Nephron progenitor cell (in vitro differentiated cells): Measurements from ENCODE around the gene UBE2E2.

Experiments used
- DNase-seq: peaks from one replicate; pipeline ENCODE4 v3.0.0; 2021
- H3K27ac Mint-ChIP-seq: 2 replicates; pipeline ENCODE4 v1.8.0; 2021; ENCODE audit warnings: mild to moderate bottlenecking, moderate library complexity, mixed read lengths
- H3K27me3 Mint-ChIP-seq: 2 replicates; pipeline ENCODE4 v1.8.0; 2021; ENCODE audit warnings: mild to moderate bottlenecking, low read depth, mixed read lengths; ENCODE audit not compliant: poor library complexity
- H3K36me3 Mint-ChIP-seq: 2 replicates; pipeline ENCODE4 v1.8.0; 2021; ENCODE audit warnings: low read depth, mixed read lengths
- H3K4me1 Mint-ChIP-seq: 2 replicates; pipeline ENCODE4 v1.8.0; 2021; ENCODE audit warnings: mixed read lengths
- H3K4me3 Mint-ChIP-seq: 2 replicates; pipeline ENCODE4 v1.8.0; 2021; ENCODE audit warnings: mild to moderate bottlenecking, moderate library complexity, mixed read lengths
- H3K9me3 Mint-ChIP-seq: 2 replicates; pipeline ENCODE4 v1.8.0; 2021; ENCODE audit warnings: mild to moderate bottlenecking, moderate library complexity, mixed read lengths
- TF ChIP-seq, protein P1 (sequence below): fragments of 200-600 bp; sonication (generic); IDR thresholded peaks from 2 replicates; pipeline ENCODE4 v1.5.0; 2021; ENCODE audit warnings: antibody characterized with exemption

The UBE2E2 gene

DNA sequence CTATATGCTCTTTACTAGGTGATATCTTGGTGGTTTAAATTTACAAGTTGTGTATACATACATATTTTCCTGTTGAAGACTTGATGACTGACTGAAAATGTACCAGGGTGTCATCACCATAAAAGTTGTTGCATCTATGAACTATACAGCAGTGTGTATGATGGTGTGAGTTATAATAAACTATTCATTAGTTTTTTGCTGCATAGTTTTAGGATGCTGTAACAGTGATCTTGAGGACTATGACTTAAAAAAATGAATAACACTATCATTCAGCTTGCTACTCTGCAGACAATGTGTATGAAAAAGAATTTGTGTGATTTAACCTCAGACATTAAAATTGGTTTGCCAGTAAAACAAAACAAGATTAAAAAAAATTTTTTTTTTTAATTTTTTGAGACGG is 49.0 kb downstream of the UBE2E2 start:
- H3K27me3 Mint-ChIP-seq: no peaks in the 10 kb centered on the region
- no peak overlapping the region for H3K27ac Mint-ChIP-seq
- H3K4me3 Mint-ChIP-seq: no peak overlapping the region
- no peak for DNase-seq
- no peaks in the 10 kb centered on the region for H3K4me1 Mint-ChIP-seq
- TF ChIP-seq, protein P1, sequence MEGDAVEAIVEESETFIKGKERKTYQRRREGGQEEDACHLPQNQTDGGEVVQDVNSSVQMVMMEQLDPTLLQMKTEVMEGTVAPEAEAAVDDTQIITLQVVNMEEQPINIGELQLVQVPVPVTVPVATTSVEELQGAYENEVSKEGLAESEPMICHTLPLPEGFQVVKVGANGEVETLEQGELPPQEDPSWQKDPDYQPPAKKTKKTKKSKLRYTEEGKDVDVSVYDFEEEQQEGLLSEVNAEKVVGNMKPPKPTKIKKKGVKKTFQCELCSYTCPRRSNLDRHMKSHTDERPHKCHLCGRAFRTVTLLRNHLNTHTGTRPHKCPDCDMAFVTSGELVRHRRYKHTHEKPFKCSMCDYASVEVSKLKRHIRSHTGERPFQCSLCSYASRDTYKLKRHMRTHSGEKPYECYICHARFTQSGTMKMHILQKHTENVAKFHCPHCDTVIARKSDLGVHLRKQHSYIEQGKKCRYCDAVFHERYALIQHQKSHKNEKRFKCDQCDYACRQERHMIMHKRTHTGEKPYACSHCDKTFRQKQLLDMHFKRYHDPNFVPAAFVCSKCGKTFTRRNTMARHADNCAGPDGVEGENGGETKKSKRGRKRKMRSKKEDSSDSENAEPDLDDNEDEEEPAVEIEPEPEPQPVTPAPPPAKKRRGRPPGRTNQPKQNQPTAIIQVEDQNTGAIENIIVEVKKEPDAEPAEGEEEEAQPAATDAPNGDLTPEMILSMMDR: no peak
- H3K9me3 Mint-ChIP-seq: no peaks in the 10 kb centered on the region
- H3K36me3 Mint-ChIP-seq: no peaks in the 10 kb centered on the region

DNA sequence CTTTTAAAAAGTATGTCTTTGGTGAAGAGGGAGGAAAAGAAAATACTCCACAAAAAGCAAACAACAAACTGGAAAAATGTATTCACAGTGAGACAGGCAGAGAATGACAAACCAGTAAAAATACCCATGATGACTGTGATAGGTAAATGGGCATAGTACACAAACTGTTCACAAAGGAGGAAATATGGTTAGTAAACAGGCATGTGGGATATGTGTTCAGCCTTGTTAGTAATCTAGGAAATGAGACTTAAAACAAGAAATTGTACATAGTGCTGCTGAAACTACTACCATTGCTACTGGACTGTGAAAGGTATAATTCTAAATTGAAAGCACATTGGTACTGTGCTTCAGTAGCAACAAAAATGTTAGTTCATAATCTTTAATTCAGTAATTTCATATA is 50.1 kb downstream of the UBE2E2 start:
- Mint-ChIP-seq H3K27me3 (no peaks in the 10 kb centered on the region), H3K27ac (no peak overlapping the region), H3K9me3 (no peaks in the 10 kb centered on the region), H3K4me1 (no peaks in the 10 kb centered on the region), H3K36me3 (peaks cover 5% of the 10 kb centered on the region), H3K4me3 (no peak overlapping the region)
- DNase-seq: no peak
- TF ChIP-seq, protein P1: no peak

DNA sequence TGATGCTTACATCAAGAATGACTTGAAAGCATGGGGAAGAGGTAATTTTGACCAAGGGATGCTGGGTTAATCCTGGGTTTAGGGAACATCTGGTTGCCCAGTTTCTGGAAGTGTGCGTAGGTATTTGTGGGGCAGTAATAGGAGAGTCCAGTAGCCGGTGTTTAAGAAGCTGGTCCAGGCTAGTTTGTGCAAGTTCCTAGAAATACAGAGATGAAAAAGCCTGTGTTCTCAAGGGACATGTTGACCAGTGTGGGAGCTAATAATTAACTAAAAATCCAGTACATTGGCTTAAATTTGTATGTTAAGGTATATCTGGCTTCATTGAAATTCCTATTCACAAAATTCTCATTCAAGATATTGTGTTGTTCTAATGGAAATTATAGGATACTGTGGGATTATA is 51.2 kb downstream of the UBE2E2 start:
- no peak for DNase-seq
- H3K36me3 Mint-ChIP-seq: peaks cover 5% of the 10 kb centered on the region
- no peaks in the 10 kb centered on the region for H3K27me3 Mint-ChIP-seq
- no peaks in the 10 kb centered on the region for H3K4me1 Mint-ChIP-seq
- no peak overlapping the region for H3K4me3 Mint-ChIP-seq
- TF ChIP-seq, protein P1: no peak
- peak overlapping the region; percentile 3 for H3K27ac Mint-ChIP-seq
- no peaks in the 10 kb centered on the region for H3K9me3 Mint-ChIP-seq

DNA sequence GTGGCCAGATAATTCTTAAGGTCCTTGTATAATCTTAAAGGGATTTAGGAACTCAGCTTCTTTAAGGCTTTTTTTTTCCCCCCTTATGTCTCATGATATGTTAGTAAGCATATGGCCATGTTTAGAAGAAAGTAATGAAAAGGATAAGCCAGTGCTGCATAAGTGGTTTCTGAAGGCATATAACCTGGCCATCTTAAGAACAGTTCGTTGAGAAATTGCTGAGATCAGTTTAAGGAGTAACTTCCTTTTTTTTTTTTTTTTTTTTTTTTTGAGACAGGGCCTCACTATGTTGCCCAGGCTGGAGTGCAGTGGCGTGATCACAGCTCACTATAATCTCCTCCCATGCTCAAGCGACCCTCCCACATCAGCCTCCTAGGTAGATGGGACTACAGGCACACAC is 51.7 kb downstream of the UBE2E2 start:
- no peaks in the 10 kb centered on the region for H3K4me1 Mint-ChIP-seq
- no peak for DNase-seq

DNA sequence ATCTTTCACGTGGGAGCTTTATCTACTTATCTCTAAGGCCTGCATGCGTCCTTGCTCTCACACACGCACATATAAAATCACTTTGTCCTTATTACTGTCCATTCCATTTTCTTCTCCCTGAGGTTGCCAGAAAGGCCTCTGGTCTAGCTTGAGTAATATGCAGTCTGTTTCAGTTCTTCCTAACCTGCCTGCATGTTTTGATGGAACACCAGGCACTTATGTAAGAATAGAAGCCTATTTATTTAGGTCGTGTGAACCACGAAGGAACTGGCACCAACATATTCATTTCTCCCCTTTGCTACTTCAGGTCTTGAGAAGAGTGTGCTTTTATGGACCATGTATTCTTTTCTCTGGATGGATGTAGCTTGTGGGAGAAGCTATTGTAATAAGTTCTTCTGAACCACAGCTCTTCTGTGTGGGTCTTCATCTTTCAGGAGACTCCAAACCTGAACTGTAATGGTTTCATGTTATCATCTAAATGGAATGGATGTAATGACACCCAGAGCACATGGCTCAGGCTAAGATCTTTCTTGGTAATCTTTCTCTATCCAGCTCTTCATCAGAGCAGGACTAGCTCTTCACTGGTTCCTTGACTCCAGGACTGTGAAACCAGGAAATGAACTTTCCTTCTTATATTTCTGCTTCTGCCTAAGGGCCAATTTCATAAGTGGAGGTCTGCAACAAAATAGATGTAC is 53.8 kb downstream of the UBE2E2 start:
- Mint-ChIP-seq H3K36me3 (peaks cover 5% of the 10 kb centered on the region), H3K4me3 (no peak overlapping the region), H3K27me3 (no peaks in the 10 kb centered on the region), H3K9me3 (no peaks in the 10 kb centered on the region), H3K27ac (peak overlapping the region; percentile 23), H3K4me1 (no peaks in the 10 kb centered on the region)
- TF ChIP-seq, protein P1: no peak
- DNase-seq: no peak

More for the DNA sequence above, 51.7 kb downstream of the UBE2E2 start:
- no peaks in the 10 kb centered on the region for H3K27me3 Mint-ChIP-seq
- H3K9me3 Mint-ChIP-seq: no peaks in the 10 kb centered on the region
- TF ChIP-seq, protein P1: no peak
- H3K4me3 Mint-ChIP-seq: no peak overlapping the region
- peaks cover 5% of the 10 kb centered on the region for H3K36me3 Mint-ChIP-seq
- no peak overlapping the region for H3K27ac Mint-ChIP-seq

DNA sequence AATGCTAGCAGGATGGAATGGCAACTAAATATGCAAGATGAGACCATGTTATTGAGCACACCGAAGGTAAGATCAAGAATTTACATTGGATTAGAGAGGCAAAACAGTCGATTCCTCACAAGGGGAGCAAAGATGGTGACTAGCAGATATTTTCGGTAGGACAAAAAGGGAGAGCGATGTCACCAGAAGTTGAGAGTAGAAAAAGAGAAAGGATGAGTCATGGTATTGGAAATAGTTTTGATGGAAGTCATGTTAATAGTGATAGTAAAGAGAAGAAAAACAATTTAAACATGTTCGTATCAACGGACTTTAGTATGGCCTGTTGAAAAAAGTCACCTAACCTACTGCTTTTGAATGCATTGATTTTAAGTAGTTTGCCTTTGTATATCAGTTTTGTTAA is 55.0 kb downstream of the UBE2E2 start:
- H3K27ac Mint-ChIP-seq: no peak overlapping the region
- TF ChIP-seq, protein P1: no peak
- no peak for DNase-seq
- no peaks in the 10 kb centered on the region for H3K27me3 Mint-ChIP-seq
- H3K36me3 Mint-ChIP-seq: peaks cover 5% of the 10 kb centered on the region
- no peak overlapping the region for H3K4me3 Mint-ChIP-seq
- no peaks in the 10 kb centered on the region for H3K4me1 Mint-ChIP-seq
- H3K9me3 Mint-ChIP-seq: no peaks in the 10 kb centered on the region
